Mesenchymal stem cell (in vitro differentiated cells and primary cell): ENCODE measurements around the gene HAUS8.

ENCODE experiments used
- DNase-seq: peaks from one replicate; pipeline ENCODE4 v3.0.0-alpha.2; 2013
- H2AFZ ChIP-seq: one replicate; pipeline ENCODE4 v1.6.1; 2013; ENCODE audit warnings: low read depth, mild to moderate bottlenecking, control low read depth, inconsistent platforms, low read length, moderate library complexity
- H2AK5ac ChIP-seq: 2 replicates; pipeline ENCODE4 v1.6.1; 2013; ENCODE audit warnings: low read length, moderate library complexity, mild to moderate bottlenecking, inconsistent platforms; ENCODE audit not compliant: severe bottlenecking
- H2BK120ac ChIP-seq: one replicate; pipeline ENCODE4 v1.6.1; 2013; ENCODE audit warnings: low read depth, mild to moderate bottlenecking, inconsistent platforms, low read length, moderate library complexity
- H2BK12ac ChIP-seq, 2 experiments: one replicate each; pipeline ENCODE4 v1.6.1; 2013; ENCODE audit warnings: inconsistent platforms in 2 of 2, low read length in 2 of 2, mild to moderate bottlenecking in 2 of 2, moderate library complexity in 2 of 2, control low read depth in 1 of 2
- H2BK15ac ChIP-seq: one replicate; pipeline ENCODE4 v1.6.1; 2013; ENCODE audit warnings: mild to moderate bottlenecking, low read depth, inconsistent platforms; ENCODE audit not compliant: poor library complexity, severe bottlenecking
- H2BK5ac ChIP-seq: 2 replicates; pipeline ENCODE4 v1.6.1; 2013; ENCODE audit warnings: low read depth, mild to moderate bottlenecking, low read length, control low read depth, inconsistent platforms; ENCODE audit not compliant: poor library complexity, severe bottlenecking
- H3K14ac ChIP-seq, 2 experiments: one replicate each; pipeline ENCODE4 v1.6.1; 2013; ENCODE audit warnings: inconsistent platforms in 2 of 2, low read length in 2 of 2, control low read depth in 1 of 2, mild to moderate bottlenecking in 1 of 2, moderate library complexity in 1 of 2
- H3K18ac ChIP-seq, 2 experiments: one replicate each; pipeline ENCODE4 v1.6.1; 2013; ENCODE audit warnings: inconsistent platforms in 2 of 2, low read length in 2 of 2, control low read depth in 1 of 2, low read depth in 1 of 2, mild to moderate bottlenecking in 1 of 2
- H3K23ac ChIP-seq, 2 experiments: one replicate each; pipeline ENCODE4 v1.6.1; 2013; ENCODE audit warnings: inconsistent platforms in 2 of 2, low read length in 2 of 2, mild to moderate bottlenecking in 2 of 2, moderate library complexity in 2 of 2, control low read depth in 1 of 2
- H3K27ac ChIP-seq: 2 replicates; pipeline ENCODE4 v1.5.1; 2013; ENCODE audit warnings: mild to moderate bottlenecking, moderate library complexity, low read length, control low read depth, inconsistent platforms; ENCODE audit not compliant: poor library complexity, severe bottlenecking
- H3K27me3 ChIP-seq, 2 experiments: 2 replicates each; pipeline versions ENCODE4 v1.6.1 to v1.7.0; 2013; ENCODE audit warnings: low read length in 2 of 2, mild to moderate bottlenecking in 2 of 2, moderate library complexity in 2 of 2, control low read depth in 1 of 2, inconsistent platforms in 1 of 2; ENCODE audit not compliant: control insufficient read depth in 1 of 2, insufficient read depth in 1 of 2
- H3K36me3 ChIP-seq, 2 experiments: 2 replicates each; pipeline versions ENCODE4 v1.6.1 to v1.7.0; 2013; ENCODE audit warnings: low read length in 2 of 2, control low read depth in 1 of 2, inconsistent platforms in 1 of 2, low read depth in 1 of 2, mild to moderate bottlenecking in 1 of 2; ENCODE audit not compliant: insufficient read depth in 2 of 2, control insufficient read depth in 1 of 2
- H3K4ac ChIP-seq, 2 experiments: one replicate each; pipeline ENCODE4 v1.6.1; 2013; ENCODE audit warnings: inconsistent platforms in 2 of 2, low read length in 2 of 2, mild to moderate bottlenecking in 2 of 2, moderate library complexity in 2 of 2, control low read depth in 1 of 2, low read depth in 1 of 2
- H3K4me1 ChIP-seq: 2 replicates; pipeline ENCODE4 v1.6.1; 2013; ENCODE audit warnings: low read depth, low read length, control low read depth; ENCODE audit not compliant: control insufficient read depth, insufficient read depth
- H3K4me2 ChIP-seq: 2 replicates; pipeline ENCODE4 v1.6.1; 2013; ENCODE audit warnings: low read length, mild to moderate bottlenecking, inconsistent platforms; ENCODE audit not compliant: poor library complexity, severe bottlenecking
- H3K4me3 ChIP-seq, 2 experiments: 2 replicates each; pipeline versions ENCODE4 v1.5.1 to v1.7.0; 2013; ENCODE audit warnings: low read length in 2 of 2, mild to moderate bottlenecking in 2 of 2, control low read depth in 1 of 2, low read depth in 1 of 2; ENCODE audit not compliant: insufficient read depth in 1 of 2
- H3K79me1 ChIP-seq: replicated peaks from 2 replicates; pipeline ENCODE4 v1.6.1; 2013; ENCODE audit warnings: mild to moderate bottlenecking, control low read depth, low read length, inconsistent platforms; ENCODE audit not compliant: poor library complexity, severe bottlenecking
- H3K9ac ChIP-seq: 2 replicates; pipeline ENCODE4 v1.7.0; 2013; ENCODE audit warnings: mild to moderate bottlenecking, low read length, moderate library complexity
- H3K9me3 ChIP-seq: 2 replicates; pipeline ENCODE4 v1.7.0; 2013; ENCODE audit warnings: mild to moderate bottlenecking, low read length; ENCODE audit not compliant: control insufficient read depth
- H4K8ac ChIP-seq: one replicate; pipeline ENCODE4 v1.6.1; 2013; ENCODE audit warnings: inconsistent platforms, mild to moderate bottlenecking, low read length, moderate library complexity
- H4K91ac ChIP-seq: one replicate; pipeline ENCODE4 v1.6.1; 2013; ENCODE audit warnings: mild to moderate bottlenecking, low read length, inconsistent platforms
- WGBS: methylation state at CpG from one replicate; pipeline ENCODE4 v1.1.7; 2013; ENCODE audit warnings: mixed read lengths; 5-methylcytosine and 5-hydroxymethylcytosine counted together

Gene HAUS8

GRCh38 chr19:17055636-17056035, 19.6 kb downstream of the HAUS8 start:
- no peak overlapping the region for H4K91ac ChIP-seq
- 99% methylated on average over 15 of the region's 15 CpGs for WGBS

DNA sequence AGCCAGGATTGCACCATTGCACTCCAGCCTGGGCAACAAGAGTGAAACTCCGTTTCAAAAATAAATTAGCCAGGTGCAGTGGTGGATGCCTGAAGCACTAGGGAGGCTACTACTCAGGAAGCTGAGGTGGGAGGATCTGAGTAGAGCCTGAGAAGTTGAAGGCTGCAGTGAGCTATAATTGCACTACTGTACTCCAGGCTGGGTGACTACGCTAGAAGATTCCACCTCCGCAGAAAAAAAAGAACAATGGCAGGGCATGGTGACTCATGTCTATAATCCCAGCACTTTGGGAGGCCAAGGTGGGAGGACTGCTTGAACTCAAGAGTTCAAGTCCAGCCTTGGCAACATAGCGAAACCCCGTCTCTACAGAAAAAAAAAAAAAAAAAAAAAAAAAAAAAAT, 20.5 kb downstream of the HAUS8 start:
- no peak overlapping the region for H2BK120ac ChIP-seq
- no peak overlapping the region for H3K27ac ChIP-seq
- no peak overlapping the region for H2BK12ac ChIP-seq
- no peak overlapping the region for H3K4me3 ChIP-seq
- no peak overlapping the region for H2BK15ac ChIP-seq
- no peaks in the 10 kb centered on the region for H3K27me3 ChIP-seq
- no peak overlapping the region for H3K14ac ChIP-seq
- H3K4me1 ChIP-seq: peaks cover 2% of the 10 kb centered on the region
- no peak overlapping the region for H4K91ac ChIP-seq
- 90% methylated on average over 3 of the region's 5 CpGs for WGBS
- H3K23ac ChIP-seq: no peak overlapping the region
- H3K4ac ChIP-seq: no peak overlapping the region
- peaks cover 21% of the 10 kb centered on the region for H3K9me3 ChIP-seq
- H3K18ac ChIP-seq: no peak overlapping the region
- peaks cover 41 to 46% of the 10 kb centered on the region in 2 experiments for H3K36me3 ChIP-seq
- peaks cover 8% of the 10 kb centered on the region for H3K79me1 ChIP-seq
- no peak overlapping the region for H2BK5ac ChIP-seq
- H2AFZ ChIP-seq: no peak overlapping the region
- no peak overlapping the region for H3K9ac ChIP-seq
- H2AK5ac ChIP-seq: no peak overlapping the region
- no peak overlapping the region for H3K4me2 ChIP-seq
- DNase-seq: no peak
- H4K8ac ChIP-seq: no peak overlapping the region

More at GRCh38 chr19:17055636-17056035, 19.6 kb downstream of the HAUS8 start:
- H2AFZ ChIP-seq: no peak overlapping the region
- H2BK15ac ChIP-seq: no peak overlapping the region
- H3K4me3 ChIP-seq: no peak overlapping the region
- H3K18ac ChIP-seq: no peak overlapping the region
- no peak overlapping the region for H3K4ac ChIP-seq
- H3K4me2 ChIP-seq: no peak overlapping the region
- H3K79me1 ChIP-seq: peaks cover 11% of the 10 kb centered on the region
- DNase-seq: no peak
- H3K23ac ChIP-seq: no peak overlapping the region
- H3K27me3 ChIP-seq: no peaks in the 10 kb centered on the region
- no peak overlapping the region for H2BK5ac ChIP-seq
- no peak overlapping the region for H2BK12ac ChIP-seq
- H2BK120ac ChIP-seq: no peak overlapping the region
- no peak overlapping the region for H3K14ac ChIP-seq
- H3K36me3 ChIP-seq: peaks cover 43 to 47% of the 10 kb centered on the region in 2 experiments
- H3K9ac ChIP-seq: no peak overlapping the region
- no peak overlapping the region for H4K8ac ChIP-seq
- peaks cover 23% of the 10 kb centered on the region for H3K9me3 ChIP-seq
- H3K27ac ChIP-seq: no peak overlapping the region
- H2AK5ac ChIP-seq: no peak overlapping the region
- no peaks in the 10 kb centered on the region for H3K4me1 ChIP-seq

GRCh38 chr19:17052439-17052838, 22.8 kb downstream of the HAUS8 start:
- Histone ChIP-seq H3K4me2 (no peak overlapping the region), H3K36me3 (peaks cover 23 to 25% of the 10 kb centered on the region in 2 experiments), H3K79me1 (no peaks in the 10 kb centered on the region), H2AFZ (no peak overlapping the region), H3K23ac (no peak overlapping the region), H2AK5ac (no peak overlapping the region), H3K18ac (no peak overlapping the region), H2BK12ac (no peak overlapping the region), H3K4me1 (peaks cover 3% of the 10 kb centered on the region), H3K14ac (no peak overlapping the region), H3K9ac (no peak overlapping the region), H3K4ac (no peak overlapping the region), H2BK15ac (no peak overlapping the region), H4K91ac (no peak overlapping the region), H3K4me3 (no peak overlapping the region), H2BK5ac (no peak overlapping the region), H3K9me3 (no peaks in the 10 kb centered on the region), H4K8ac (no peak overlapping the region), H2BK120ac (no peak overlapping the region), H3K27ac (no peak overlapping the region), H3K27me3 (no peaks in the 10 kb centered on the region)
- DNase-seq: peak; percentile 63
- WGBS: 75% methylated on average over 8 of the region's 8 CpGs

- H3K79me1 ChIP-seq: no peaks in the 10 kb centered on the region
- no peak overlapping the region for H2BK5ac ChIP-seq
- H3K36me3 ChIP-seq: peaks cover 13 to 14% of the 10 kb centered on the region in 2 experiments
- WGBS: 76% methylated on average over 18 of the region's 18 CpGs
- no peak overlapping the region for H3K14ac ChIP-seq
- H2AFZ ChIP-seq: no peak overlapping the region
- H3K4me1 ChIP-seq: peaks cover 3% of the 10 kb centered on the region
- H3K9me3 ChIP-seq: no peaks in the 10 kb centered on the region
- no peak overlapping the region for H3K18ac ChIP-seq
- H2AK5ac ChIP-seq: no peak overlapping the region
- no peak overlapping the region for H3K4ac ChIP-seq
- H3K27me3 ChIP-seq: peaks cover 0 to 1% of the 10 kb centered on the region in 2 experiments
- H2BK120ac ChIP-seq: no peak overlapping the region
- H3K4me3 ChIP-seq: no peak overlapping the region
- no peak overlapping the region for H2BK12ac ChIP-seq
- no peak overlapping the region for H4K91ac ChIP-seq
- H3K4me2 ChIP-seq: no peak overlapping the region
- H3K9ac ChIP-seq: peak overlapping the region; percentile 11
- H2BK15ac ChIP-seq: no peak overlapping the region
- peak; percentile 68 for DNase-seq
- H3K23ac ChIP-seq: no peak overlapping the region
- H3K27ac ChIP-seq: no peak overlapping the region
- no peak overlapping the region for H4K8ac ChIP-seq
These were observed 25.5 kb downstream of the HAUS8 start for GRCh38 chr19:17049711-17050280.
